Ovary (tissue), 9 donors: ENCODE results near the gene PHC2. TPM values are rescaled to one million over a fixed set of nuclear protein-coding genes. Genes with fewer than 3 reads are reported as not detected.

Experiments used
- DNase-seq, 5 donors: peaks; one replicate each; pipeline ENCODE4 v3.0.0-alpha.2; 2019 to 2020
- H3K27ac ChIP-seq, 2 donors: fragments of 200-600 bp; one replicate each; pipeline versions ENCODE4 v1.5.1 to v1.8.0; 2019 to 2022
- H3K27me3 ChIP-seq: fragments of 200-600 bp; one replicate; pipeline ENCODE4 v1.8.0; 2022
- H3K36me3 ChIP-seq: fragments of 200-600 bp; sonication (generic); one replicate; pipeline ENCODE4 v1.5.1; 2019
- H3K4me1 ChIP-seq: one replicate; pipeline ENCODE4 v1.8.1; 2013; ENCODE audit warnings: mild to moderate bottlenecking, moderate library complexity; ENCODE audit not compliant: insufficient read depth
- H3K4me3 ChIP-seq: fragments of 200-600 bp; sonication (generic); one replicate; pipeline ENCODE4 v1.5.1; 2017
- H3K9me3 ChIP-seq, 2 donors: fragments of 200-600 bp in 1 of 2; sonication (generic) in 1 of 2; one replicate each; pipeline versions ENCODE4 v1.5.1 to v1.8.1; 2013 to 2019; ENCODE audit warnings: mild to moderate bottlenecking in 1 of 2, moderate library complexity in 1 of 2
- EP300 ChIP-seq: sonication (generic); formaldehyde crosslinking; IDR thresholded peaks from one replicate; pipeline ENCODE4 v1.6.1; 2017; ENCODE audit warnings: antibody characterized with exemption
- POLR2A ChIP-seq: fragments of 450-650 bp; IDR thresholded peaks from one replicate; pipeline ENCODE4 v1.6.1; 2017; ENCODE audit warnings: antibody characterized with exemption, mild to moderate bottlenecking, moderate library complexity
- WGBS, 3 donors: extraction: QIAGEN DNeasy Blood & Tissue Kit in 1 of 3; methylation state at CpG; one replicate each; pipeline versions ENCODE4 v1.1.5 to v1.1.7; 2013 to 2017; 5-methylcytosine and 5-hydroxymethylcytosine counted together
- intact Hi-C, 4 donors: fragments of 100-400 bp; cut with DNase I; formaldehyde crosslinking; loops; one replicate each; pipeline versions ENCODE4 v1.11.0 to v1.15.1; 2022 to 2023
- polyA plus RNA-seq, 2 donors: library from polyadenylated mRNA; stranded (reverse); fragments of 200-250 nt in 1 of 2; fragments of 350-450 nt in 1 of 2; fragmentation: Illumina TruSeq in 1 of 2; extraction: RNeasy Lipid Tissue Mini Kit (QIAGEN cat#74804) in 1 of 2; gene quantifications; one replicate each; pipeline ENCODE4 v1.2.3, GENCODE V29; 2013 to 2014
- total RNA-seq, 7 donors: library from RNA; depleted of rRNA in 2 of 7; stranded (reverse); fragments of >200 nt in 2 of 7; fragmentation: NEBNext Ultra II Directional in 3 of 7; extraction: Animal tissue kit (Norgen Biotek cat#: 25700) in 3 of 7; gene quantifications; one replicate each; pipeline versions ENCODE4 v1.1.0 to v1.2.4, GENCODE V29; 2016 to 2023
- TF ChIP-seq, protein P1 (sequence below), 3 donors: fragments of 450-650 bp in 2 of 3; fragments of 200-600 bp in 1 of 3; IDR thresholded peaks; one replicate each; pipeline versions ENCODE4 v1.5.1 to v1.8.0; 2016 to 2022; ENCODE audit warnings: antibody characterized with exemption in 3 of 3, mild to moderate bottlenecking in 1 of 3
- donor health status: DM: no; HTN: no; CAD: no; lungs with moderate emphysema.
- donor health status: DM: no; HTN: no; CAD: no.
- donor health status: Bipolar disorder and iron deficiency.
- donor health status: DM: yes; HTN: yes; CAD: no.
- donor health status: DM: no; HTN: no; CAD: no.
- donor health status: DM: yes; HTN: yes; CAD: no.

Gene PHC2
- total and polyA plus RNA-seq, 9 donors, result 52.3 to 101 (median 85.5) TPM

- H3K4me3 ChIP-seq, result no peak overlapping the region
- WGBS, 3 donors, result 39 to 48% (median 44%) methylated on average over 4 of the region's 4 CpGs
- intact Hi-C loops, result no loop called here
Measured at GRCh38 chr1:33335020-33335419, 95.9 kb downstream of the PHC2 start.

DNA sequence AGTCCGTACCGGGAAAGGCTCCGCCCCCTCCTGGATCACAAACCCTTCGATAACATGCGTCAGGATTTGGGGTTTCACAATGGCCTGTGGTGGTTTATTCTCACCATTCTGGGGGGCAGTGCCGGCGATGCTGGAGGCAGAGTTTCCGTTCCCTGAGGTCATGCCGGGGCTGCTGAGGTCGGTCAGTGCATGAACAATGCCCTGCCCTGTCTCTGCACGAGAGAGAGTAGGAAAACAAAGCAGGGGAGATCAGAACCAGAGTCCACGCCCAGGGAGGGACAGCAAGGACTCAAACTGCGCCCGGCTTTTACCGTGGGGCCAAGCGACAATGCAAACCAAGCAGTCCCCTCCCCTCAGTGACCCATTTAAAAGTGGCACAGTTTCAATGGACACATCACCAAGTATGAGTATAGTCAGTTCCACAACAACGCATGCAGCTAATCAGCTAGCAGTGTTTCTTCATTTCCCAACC lies 96.8 kb downstream of the PHC2 start:
- H3K4me1 ChIP-seq, result peaks cover 21% of the 10 kb centered on the region

More at GRCh38 chr1:33335020-33335419, 95.9 kb downstream of the PHC2 start:
- H3K36me3 ChIP-seq, result no peaks in the 10 kb centered on the region
- TF ChIP-seq, protein P1, sequence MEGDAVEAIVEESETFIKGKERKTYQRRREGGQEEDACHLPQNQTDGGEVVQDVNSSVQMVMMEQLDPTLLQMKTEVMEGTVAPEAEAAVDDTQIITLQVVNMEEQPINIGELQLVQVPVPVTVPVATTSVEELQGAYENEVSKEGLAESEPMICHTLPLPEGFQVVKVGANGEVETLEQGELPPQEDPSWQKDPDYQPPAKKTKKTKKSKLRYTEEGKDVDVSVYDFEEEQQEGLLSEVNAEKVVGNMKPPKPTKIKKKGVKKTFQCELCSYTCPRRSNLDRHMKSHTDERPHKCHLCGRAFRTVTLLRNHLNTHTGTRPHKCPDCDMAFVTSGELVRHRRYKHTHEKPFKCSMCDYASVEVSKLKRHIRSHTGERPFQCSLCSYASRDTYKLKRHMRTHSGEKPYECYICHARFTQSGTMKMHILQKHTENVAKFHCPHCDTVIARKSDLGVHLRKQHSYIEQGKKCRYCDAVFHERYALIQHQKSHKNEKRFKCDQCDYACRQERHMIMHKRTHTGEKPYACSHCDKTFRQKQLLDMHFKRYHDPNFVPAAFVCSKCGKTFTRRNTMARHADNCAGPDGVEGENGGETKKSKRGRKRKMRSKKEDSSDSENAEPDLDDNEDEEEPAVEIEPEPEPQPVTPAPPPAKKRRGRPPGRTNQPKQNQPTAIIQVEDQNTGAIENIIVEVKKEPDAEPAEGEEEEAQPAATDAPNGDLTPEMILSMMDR (IDR thresholded peaks at IDR 0.05), result no peak
- TF ChIP-seq EP300 (no peak), POLR2A (no peak)
- no peak for DNase-seq
- H3K27me3 ChIP-seq, result no peaks in the 10 kb centered on the region
- no peaks in the 10 kb centered on the region for H3K9me3 ChIP-seq
- H3K27ac ChIP-seq, result no peak overlapping the region
- H3K4me1 ChIP-seq, result peaks cover 27% of the 10 kb centered on the region

DNA sequence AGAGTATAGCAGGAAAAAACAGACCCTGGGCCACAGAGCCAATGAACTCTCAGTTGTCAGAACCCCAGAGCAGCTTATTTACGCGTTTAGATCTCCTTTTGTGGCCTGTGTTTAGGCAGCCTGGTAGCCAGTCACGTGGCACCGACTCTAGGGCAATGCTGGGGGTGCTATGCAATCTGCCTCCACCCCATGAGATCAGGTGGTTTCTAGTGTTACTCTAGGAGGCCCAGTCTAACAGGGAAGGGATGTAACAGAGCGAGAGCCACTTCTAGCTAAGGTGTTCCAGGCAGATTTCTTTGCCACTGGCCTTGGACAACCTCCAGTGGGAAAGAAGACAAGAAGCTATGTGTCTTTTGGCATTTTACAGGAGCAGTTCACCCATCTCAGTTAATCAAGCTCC lies 98.0 kb downstream of the PHC2 start:
- no peaks in the 10 kb centered on the region for H3K9me3 ChIP-seq
- 67 to 73% (median 68%) methylated on average over 5 of the region's 5 CpGs for WGBS, 3 donors
- peaks cover 13% of the 10 kb centered on the region for H3K4me1 ChIP-seq
- no peaks in the 10 kb centered on the region for H3K36me3 ChIP-seq
- no peak overlapping the region for H3K4me3 ChIP-seq
- no peak overlapping the region for H3K27ac ChIP-seq
- intact Hi-C loops, result no loop called here
- TF ChIP-seq, protein P1 (IDR thresholded peaks at IDR 0.05), result no peak
- no peak for DNase-seq
- H3K27me3 ChIP-seq, result no peaks in the 10 kb centered on the region

More for the DNA sequence above, 96.8 kb downstream of the PHC2 start:
- intact Hi-C loops, result no loop called here
- Histone ChIP-seq H3K27me3 (no peaks in the 10 kb centered on the region), H3K27ac (peak overlapping the region in 1 of 2 donors; percentile 17), H3K9me3 (no peaks in the 10 kb centered on the region), H3K4me3 (no peak overlapping the region), H3K36me3 (no peaks in the 10 kb centered on the region)
- WGBS, 3 donors, result 54 to 58% (median 57%) methylated on average over 17 of the region's 17 CpGs
- no peak for TF ChIP-seq POLR2A
- TF ChIP-seq, protein P1 (IDR thresholded peaks at IDR 0.05), result no peak
- no peak for TF ChIP-seq EP300
- peak in 2 of 5 donors; percentile 56 to 77 for DNase-seq

GRCh38 chr1:33332357-33332789 lies 98.5 kb downstream of the PHC2 start:
- no peak overlapping the region for H3K4me3 ChIP-seq
- no peaks in the 10 kb centered on the region for H3K9me3 ChIP-seq
- DNase-seq, result no peak
- H3K4me1 ChIP-seq, result peaks cover 15% of the 10 kb centered on the region
- H3K27me3 ChIP-seq, result no peaks in the 10 kb centered on the region
- no peak for TF ChIP-seq POLR2A
- TF ChIP-seq, protein P1 (IDR thresholded peaks at IDR 0.05), result no peak
- TF ChIP-seq EP300, result no peak
- intact Hi-C loops, result no loop called here
- no peaks in the 10 kb centered on the region for H3K36me3 ChIP-seq
- WGBS, 3 donors, result 71 to 74% (median 74%) methylated on average over 10 of the region's 10 CpGs
- H3K27ac ChIP-seq, result no peak overlapping the region
